Pons (tissue), 1 donor: Measurements from ENCODE around the gene HPSE2.

ENCODE experiments used
- DNase-seq: peaks from one replicate; pipeline ENCODE4 v3.0.0-alpha.2; 2016; ENCODE audit warnings: low spot score

HPSE2 gene

GRCh38 chr10:98617906-98618520, 617.6 kb downstream of the HPSE2 start:
- DNase-seq: no peak

DNA sequence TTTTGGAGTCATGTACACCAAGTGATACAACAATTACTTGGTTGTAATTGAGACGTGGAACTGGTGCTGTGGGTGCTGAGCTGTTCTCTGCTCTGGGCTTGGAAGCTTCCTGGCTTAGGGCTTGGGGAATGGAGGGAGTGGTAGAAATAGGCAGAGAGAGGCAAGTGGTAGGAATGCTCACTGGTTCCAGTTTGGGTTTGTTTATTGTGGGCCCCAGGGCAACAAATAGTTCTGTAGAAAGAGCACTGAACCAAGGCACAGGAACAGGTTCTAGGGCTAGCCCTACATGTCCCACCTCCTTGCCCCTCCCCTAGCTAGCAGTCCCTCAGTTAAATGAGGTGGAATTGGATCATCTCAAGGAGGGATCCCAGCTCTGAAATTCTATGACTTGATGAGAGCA, 622.2 kb downstream of the HPSE2 start:
- DNase-seq: no peak

DNA sequence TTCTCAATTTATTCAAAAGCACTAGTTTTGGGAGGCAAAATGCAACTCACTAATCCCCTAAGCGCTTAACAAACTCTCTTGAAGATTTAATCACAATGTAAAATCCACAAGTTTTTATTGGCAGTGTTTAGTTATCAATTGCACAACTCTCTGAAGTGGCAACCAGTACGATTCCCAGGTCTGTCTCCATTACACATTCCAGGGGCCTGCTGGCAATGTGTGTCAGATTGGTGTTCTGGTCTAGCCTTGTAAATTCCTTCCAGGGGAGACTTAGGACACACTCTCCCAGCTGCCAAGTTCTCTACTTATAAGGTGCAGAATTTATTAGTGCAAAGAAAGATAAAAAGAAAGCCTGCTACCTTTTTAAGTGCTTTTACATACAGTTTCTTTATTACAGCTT, 624.2 kb downstream of the HPSE2 start:
- no peak for DNase-seq

GRCh38 chr10:98610836-98611235, 624.8 kb downstream of the HPSE2 start:
- DNase-seq: no peak

DNA sequence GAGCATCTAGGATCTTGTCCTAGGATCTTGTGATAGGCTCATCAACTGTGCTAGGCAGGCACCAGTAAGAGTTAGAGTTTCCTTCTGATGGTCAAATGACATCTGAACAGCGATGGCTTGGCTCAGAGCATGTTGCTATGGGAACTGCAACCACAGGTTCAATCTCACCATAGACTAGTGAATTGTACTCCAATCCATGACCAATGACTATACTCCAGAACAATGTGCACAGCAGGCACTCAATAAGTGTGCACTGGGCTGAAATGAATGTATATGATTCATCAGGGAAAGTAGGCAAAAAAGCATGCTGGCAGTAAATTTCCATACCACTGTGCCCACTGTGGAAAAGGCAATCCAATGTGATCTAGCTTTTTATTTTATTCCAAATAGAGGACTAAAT, 625.4 kb downstream of the HPSE2 start:
- no peak for DNase-seq

DNA sequence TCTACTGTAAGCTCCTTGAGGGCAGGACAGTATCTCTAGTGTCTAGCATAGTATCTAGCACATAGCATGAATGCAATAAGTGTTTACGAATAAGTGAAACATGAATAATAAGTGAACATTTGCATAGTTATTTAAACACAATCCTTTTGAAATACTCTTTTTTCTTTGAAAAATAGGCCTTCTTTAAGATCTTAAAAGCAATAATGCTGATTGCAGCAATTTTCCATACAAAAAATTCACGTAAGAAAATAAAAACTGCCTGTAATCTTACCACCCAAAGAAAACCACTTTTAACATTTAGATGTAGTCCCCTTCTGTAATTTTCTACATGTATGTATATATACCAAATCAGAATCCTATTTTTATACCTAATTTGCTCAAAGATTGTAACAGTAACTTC, 626.4 kb downstream of the HPSE2 start:
- DNase-seq: no peak

DNA sequence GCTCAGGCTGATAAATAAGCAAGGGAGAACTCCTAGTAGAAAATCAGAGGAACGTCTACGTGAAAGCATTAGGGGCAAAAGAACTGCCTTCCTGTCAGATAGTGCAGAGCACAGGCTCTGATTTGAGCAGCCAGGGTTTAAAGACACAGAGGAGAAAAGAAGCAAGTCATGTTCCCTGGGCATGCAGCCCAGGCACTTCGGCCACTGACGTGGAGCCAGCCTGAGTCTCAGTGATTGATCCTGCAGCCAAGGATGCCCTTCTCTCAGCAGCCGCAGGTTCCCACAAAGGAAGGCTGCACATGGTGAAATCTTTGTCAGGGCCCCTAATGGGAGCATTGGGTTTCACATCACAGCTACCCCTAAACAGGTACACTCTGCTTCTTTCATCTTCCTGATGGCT, 627.2 kb downstream of the HPSE2 start:
- peak; percentile 30 for DNase-seq

- no peak for DNase-seq
Observed at GRCh38 chr10:98602224-98602623, 633.4 kb downstream of the HPSE2 start.

DNA sequence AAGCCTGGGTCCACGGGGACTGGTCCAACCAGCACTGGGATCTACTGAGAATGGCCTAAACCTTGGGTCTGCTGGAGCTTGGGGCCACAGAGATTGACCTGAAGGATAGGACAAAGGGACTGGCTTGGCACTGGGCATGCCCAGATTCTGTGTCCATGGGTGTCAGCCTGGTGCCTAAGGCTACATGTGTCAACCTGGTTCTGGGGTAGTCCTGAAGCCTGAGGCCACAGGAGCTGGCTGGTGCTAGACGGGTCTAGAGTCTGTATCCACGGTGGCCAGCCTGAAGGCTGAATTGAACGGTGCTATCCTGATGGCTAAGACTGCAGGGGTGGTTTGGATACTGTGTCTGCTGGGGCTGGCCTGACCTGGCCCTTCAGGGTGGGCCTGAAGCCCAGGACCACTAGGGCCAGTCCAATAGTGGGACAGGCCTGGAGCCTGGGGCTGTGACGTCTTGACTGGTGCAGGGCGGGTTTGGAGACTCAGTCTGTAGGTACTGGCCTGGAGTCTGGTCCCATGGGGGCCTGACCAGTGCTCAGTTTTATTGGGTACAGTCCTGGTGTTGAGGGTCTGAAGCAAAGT, 636.5 kb downstream of the HPSE2 start:
- DNase-seq: no peak

DNA sequence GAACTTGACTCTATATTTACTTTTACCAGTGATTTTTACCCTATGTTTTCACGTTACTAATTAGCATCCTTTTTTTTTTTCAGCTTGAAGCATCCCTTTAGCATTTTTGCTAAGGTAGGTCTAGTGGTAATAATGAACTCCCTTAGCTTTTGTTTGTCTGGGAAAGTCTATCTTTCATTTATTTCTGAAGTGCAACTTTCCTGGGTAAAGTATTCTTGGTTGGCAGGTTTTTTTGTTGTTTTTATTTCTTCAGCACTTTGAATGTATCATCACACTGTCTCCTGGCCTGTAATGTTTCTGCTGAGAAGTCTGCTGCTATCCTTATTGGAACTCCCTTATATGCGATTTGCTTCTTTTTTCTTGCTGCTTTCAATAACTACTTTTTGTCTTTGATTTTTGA, 639.2 kb downstream of the HPSE2 start:
- no peak for DNase-seq

DNA sequence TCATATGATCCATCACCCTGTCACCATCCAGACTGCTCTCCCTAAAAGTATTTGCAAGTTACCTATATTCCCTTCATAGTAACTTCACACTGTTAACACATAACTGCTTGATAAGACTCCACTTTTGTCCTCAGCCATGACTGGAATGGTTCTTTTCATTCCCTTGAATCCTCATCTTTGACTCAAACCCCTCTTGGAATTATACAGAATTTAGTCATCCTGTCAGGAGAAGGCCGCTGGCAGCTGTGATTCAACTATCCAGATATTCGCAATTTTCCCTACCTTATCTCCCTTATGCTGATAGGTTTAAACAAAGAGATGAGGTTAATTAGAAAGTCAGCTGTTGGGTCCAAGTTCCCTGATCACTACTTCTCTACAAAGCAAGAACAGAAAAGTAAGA, 646.0 kb downstream of the HPSE2 start:
- no peak for DNase-seq

DNA sequence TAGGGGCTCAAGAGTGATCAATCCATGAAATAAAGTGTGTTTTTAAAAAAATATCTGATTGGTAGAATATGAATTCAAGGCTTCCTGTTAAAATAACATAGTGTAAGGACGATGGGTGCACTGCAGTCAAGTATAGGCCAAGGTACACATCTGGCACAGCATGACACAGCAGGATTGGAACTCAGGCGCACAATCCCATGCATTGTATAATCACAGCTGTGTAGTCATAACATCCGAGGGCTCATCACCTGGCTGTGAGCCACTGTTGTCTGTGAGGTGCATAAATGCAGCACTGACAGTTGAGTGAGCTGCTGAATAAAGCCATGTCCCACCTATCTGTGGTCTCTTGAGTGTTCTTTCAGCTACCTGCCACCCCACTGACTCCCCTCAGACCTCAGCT, 646.6 kb downstream of the HPSE2 start:
- peak; percentile 17 for DNase-seq

DNA sequence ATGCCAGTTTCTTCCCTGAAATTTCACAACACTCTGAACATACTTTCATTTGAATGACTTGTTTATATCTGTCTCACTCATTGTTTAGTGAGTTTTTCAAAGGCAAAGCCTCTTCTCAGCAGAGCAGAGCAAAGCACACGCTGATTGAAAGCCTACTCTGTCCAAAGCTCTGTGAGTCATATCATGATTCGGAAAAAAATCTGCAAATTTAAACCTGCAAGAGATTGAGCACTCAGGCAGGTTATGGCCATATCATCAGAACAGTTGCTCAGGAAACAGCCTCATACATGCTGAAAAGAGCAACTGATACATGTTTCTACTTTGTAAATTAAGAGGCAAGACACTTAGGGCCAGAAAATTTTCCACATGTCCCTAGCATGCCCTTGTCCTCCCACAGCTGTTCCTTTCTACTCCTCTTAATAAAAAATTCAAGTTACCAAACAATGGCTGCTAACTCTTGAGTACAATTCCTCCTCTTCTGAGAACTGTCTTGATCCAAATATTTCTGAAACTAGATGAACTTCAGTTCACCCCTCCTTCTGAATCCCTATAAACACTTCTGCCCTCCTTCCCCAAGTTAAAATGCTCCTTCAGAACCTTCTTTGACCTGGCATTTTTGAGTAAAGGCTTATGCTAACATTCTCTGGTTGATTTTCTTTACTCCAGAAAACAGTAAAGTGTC, 648.4 kb downstream of the HPSE2 start:
- peak; percentile 28 for DNase-seq

DNA sequence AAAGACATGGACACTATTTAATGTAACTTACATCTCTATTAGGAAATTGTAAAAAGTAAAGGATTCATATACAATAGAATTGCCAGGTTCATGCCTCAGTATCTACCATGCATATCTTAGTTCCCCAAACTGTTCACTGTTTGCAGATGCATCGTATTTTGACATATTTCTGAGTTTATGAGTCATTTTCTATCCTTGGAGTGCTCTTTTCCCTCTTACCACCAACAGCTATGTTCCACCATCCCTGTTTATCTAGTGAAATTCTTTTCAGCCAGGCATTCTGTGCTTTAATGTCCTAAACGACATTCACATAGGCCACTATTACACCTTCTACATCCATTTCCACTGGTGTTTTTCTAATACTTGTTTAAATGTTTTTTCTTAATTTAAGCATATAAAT, 649.6 kb downstream of the HPSE2 start:
- no peak for DNase-seq

- no peak for DNase-seq
Observed at GRCh38 chr10:98582363-98582762, 653.3 kb downstream of the HPSE2 start.

DNA sequence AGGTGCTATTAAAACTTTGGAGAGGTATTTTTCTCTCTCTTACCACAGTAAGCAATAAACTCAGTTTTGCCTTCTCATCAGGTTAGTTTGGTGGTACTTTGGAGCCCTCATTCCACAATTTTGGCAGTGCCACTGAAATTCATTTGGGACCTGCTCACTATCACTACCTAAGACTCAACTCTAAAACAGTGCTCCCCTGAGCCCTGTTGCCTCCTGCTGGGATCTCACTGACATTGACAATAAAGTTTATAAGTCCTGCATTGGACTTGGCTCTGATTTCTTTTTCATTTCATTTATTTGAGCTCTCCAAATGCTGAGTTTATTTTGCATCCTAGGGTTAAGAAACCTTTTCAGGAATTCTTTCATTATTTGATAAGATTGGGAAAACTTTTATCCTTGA, 658.1 kb downstream of the HPSE2 start:
- no peak for DNase-seq

DNA sequence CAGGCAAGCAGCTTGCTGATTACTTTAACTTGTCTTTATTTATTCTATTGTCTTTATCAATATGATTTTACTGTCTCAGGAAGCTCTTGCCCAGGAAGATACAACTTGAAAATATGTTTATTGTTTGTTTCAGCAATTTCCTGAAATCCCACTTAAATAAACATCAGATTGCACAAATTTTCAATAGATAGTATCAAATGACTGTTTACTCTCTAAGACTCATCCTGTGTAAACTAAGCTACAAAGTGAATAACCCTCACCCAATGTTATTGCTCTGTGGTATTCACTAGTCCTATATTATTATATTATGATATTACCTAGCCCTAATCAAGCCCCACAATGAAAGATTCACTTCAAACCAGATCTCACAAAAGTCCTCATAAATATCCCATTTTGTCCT, 658.5 kb downstream of the HPSE2 start:
- DNase-seq: no peak

DNA sequence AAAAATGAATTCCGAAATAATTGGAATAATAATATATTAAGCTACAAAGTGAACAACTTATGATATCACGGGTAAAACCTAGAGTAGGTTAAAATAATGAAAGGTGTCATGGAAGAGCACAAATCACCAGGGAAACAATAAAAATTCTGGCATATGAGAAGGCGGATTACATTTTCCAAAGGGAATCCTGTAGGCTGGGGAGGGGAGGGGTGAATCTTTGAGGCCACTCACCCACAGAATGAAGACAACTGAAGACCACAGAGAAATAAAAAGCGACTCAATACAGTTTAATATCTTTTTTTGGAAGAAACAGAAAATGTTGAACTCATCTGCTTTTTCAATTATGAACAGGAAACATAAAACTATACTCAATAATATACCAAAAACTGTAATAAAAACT, 659.6 kb downstream of the HPSE2 start:
- DNase-seq: no peak

DNA sequence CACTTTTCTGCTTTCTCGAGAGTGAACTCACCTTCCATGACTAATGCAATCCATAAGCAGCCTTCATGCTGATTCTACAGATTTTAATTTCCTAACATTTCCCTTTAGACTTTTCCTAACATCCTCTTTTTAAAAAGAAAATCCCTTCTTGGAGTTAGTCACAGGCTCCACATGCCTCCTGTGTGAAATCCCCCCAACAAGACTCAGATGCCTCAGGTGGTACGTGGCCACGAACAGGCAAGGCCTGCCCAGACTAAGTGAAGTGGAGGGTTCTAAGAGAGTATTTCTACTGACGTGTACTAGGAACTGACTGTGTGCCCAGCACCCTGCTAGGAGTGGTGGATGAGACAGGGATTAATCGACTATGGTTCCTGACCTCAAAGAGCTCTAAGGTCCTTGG, 663.1 kb downstream of the HPSE2 start:
- DNase-seq: no peak

DNA sequence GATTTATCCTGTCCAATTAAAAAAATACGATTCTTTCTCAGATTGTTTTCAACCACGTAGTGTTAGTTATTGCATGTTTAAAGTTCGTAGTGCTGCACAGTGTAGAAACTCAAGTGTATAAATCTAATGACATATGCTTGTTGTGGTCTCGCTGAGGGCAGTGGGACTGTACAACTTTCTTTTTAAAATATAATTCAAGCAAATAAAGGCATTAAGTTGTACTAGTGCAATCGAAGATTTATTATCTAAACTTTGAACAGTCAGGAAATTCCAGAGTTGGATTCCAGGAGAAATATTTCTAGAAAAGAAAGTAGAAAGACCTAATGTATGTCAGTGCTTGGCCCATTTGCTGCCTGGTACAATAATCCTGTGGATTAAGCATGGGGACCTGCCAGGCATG, 664.8 kb downstream of the HPSE2 start:
- no peak for DNase-seq

DNA sequence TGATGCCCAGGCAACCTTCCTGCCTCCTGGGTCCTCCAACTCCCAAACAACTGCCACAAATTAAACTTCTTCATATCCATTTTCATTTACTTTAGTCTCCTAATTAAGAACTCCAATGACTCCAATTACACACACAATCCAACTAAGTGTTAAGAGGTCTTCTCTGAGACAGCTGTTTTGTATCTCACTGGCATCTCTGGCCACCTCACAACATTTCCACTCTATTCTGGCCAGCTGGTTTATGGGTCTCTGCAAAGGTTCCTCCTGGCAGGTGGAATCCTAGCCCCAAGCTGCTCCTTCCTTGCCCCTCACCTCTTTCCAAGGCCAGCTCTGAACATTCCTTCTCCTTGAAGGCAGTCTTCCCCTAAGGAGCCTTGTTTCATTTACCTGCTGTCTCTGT, 665.8 kb downstream of the HPSE2 start:
- no peak for DNase-seq

DNA sequence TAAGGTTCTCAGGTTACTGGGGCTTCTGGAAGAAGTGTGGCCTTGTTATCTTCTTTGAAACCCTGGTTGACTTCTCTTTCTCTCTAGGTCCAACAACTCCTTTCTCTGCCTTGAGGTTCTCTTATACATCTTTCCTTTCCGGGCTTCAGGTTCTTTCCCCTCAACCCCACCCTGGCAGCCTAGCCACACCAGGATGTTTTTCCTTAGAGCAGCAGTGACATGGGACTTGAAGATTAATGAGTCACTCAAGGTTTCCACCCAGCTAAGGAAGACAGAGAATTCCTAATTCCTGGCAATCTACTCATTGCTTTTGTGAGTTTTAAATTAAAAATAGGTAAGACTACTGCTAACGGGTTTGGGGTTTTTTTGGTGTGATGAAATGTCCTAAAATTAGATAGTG, 667.1 kb downstream of the HPSE2 start:
- DNase-seq: no peak

DNA sequence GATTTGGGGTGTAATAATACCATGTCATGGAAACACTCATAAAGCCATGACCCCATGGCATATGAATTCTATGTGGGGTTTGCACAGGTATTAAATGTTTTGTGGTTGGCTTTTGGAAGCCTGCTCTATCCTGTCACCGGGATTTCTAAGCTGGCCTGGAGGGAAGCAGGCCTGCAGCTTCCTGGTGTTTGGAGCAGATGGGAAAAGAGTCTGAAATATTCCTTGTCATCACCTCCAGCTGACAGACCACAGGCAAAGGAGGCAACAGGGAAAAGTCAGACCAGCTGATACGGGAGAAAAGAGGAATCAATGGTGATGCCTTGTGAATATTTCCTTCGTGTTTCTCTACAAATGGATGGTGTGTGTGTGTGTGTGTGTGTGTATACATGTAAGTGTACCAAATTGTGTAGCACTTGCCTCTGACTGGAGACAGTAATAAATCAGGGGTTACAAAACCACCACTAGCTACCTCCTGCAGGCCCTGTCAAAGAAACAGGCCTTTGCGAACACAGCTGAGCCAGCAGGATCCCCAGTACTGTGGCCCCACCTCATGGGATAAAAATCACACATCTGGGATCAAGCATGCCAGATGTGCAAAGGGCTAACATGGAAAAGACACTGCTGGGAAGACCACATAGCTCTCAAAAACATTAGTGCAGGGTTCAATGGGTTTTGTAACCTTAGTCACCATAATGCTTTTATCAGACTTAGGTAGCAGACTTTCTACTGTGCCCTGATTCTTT, 668.1 kb downstream of the HPSE2 start:
- DNase-seq: no peak
